K562 (cell line): ENCODE data around the gene STIM1. TPM values are rescaled to one million over a fixed set of nuclear protein-coding genes. Genes with fewer than 3 reads are reported as not detected.

Experiments used
- ATF7 ChIP-seq: fragments of 450-650 bp; IDR thresholded peaks from 2 replicates; pipeline ENCODE4 v1.7.1; 2014; ENCODE audit warnings: mild to moderate bottlenecking, moderate library complexity
- CEBPZ ChIP-seq: fragments of 150-350 bp; IDR thresholded peaks from 2 replicates; pipeline ENCODE4 v1.6.1; 2014; ENCODE audit warnings: low read depth, mild to moderate bottlenecking, low read length, borderline replicate concordance
- COPS2 ChIP-seq: fragments of 450-650 bp; conservative IDR thresholded peaks from 2 replicates; pipeline ENCODE4 v1.6.1; 2016; ENCODE audit warnings: mild to moderate bottlenecking, moderate library complexity
- DIDO1 ChIP-seq: fragments of 450-650 bp; IDR thresholded peaks from 2 replicates; pipeline ENCODE4 v1.6.1; 2016; ENCODE audit warnings: low read depth, missing biosample characterization, missing genetic modification characterization
- GMEB1 ChIP-seq: fragments of 250-450 bp; sonication (Bioruptor Pico); IDR thresholded peaks from 2 replicates; pipeline ENCODE4 v1.4.0; 2020; ENCODE audit warnings: mild to moderate bottlenecking
- KDM1A ChIP-seq, 2 experiments: fragments of 450-650 bp; IDR thresholded peaks; 2 replicates each; pipeline ENCODE4 v1.6.1; 2016; ENCODE audit warnings: mild to moderate bottlenecking in 2 of 2
- MYNN ChIP-seq, 2 experiments: sonication (generic); formaldehyde crosslinking in 1 of 2; IDR thresholded peaks; 2 replicates each; pipeline versions ENCODE4 v1.5.0 to v1.6.1; 2016 to 2020; ENCODE audit warnings: antibody characterized with exemption in 1 of 2, missing genetic modification reagents in 1 of 2
- NCOA6 ChIP-seq: fragments of 450-650 bp; IDR thresholded peaks from 2 replicates; pipeline ENCODE4 v1.6.1; 2017; ENCODE audit warnings: mild to moderate bottlenecking
- PHF8 ChIP-seq: fragments of 200-600 bp; sonication (generic); IDR thresholded peaks from 2 replicates; pipeline ENCODE4 v1.6.1; 2012; ENCODE audit warnings: mixed run types, mild to moderate bottlenecking, inconsistent platforms, low read length, moderate library complexity, borderline replicate concordance
- POLR2AphosphoS5 ChIP-seq: IDR thresholded peaks from 2 replicates; pipeline ENCODE4 v1.6.1; 2011; ENCODE audit warnings: mild to moderate bottlenecking, low read depth, low read length, moderate library complexity; ENCODE audit not compliant: control insufficient read depth, insufficient read depth
- STAG1 ChIP-seq: sonication (generic); formaldehyde crosslinking; IDR thresholded peaks from 2 replicates; pipeline ENCODE4 v1.5.0; 2020; ENCODE audit warnings: missing genetic modification reagents, borderline replicate concordance
- STAT6 ChIP-seq: sonication (generic); formaldehyde crosslinking; IDR thresholded peaks from 2 replicates; pipeline ENCODE4 v1.8.1; 2023; ENCODE audit warnings: mild to moderate bottlenecking, missing genetic modification reagents
- ZBTB43 ChIP-seq: sonication (generic); formaldehyde crosslinking; IDR thresholded peaks from 2 replicates; pipeline ENCODE4 v1.8.0; 2023; ENCODE audit warnings: mild to moderate bottlenecking, missing genetic modification reagents
- ZEB2 ChIP-seq: fragments of 450-650 bp; IDR thresholded peaks from 2 replicates; pipeline ENCODE4 v1.6.1; 2016
- ZNF124 ChIP-seq: sonication (generic); formaldehyde crosslinking; IDR thresholded peaks from 2 replicates; pipeline ENCODE4 v1.8.1; 2022; ENCODE audit warnings: missing genetic modification reagents
- ZNF174 ChIP-seq: fragments of 250-450 bp; sonication (Bioruptor Pico); IDR thresholded peaks from 2 replicates; pipeline ENCODE4 v1.4.0; 2020; ENCODE audit warnings: mild to moderate bottlenecking
- ZNF444 ChIP-seq: fragments of 250-450 bp; sonication (Bioruptor Pico); IDR thresholded peaks from 2 replicates; pipeline ENCODE4 v1.4.0; 2020; ENCODE audit warnings: mild to moderate bottlenecking, moderate library complexity
- ZNF561 ChIP-seq: fragments of 450-650 bp; formaldehyde crosslinking; conservative IDR thresholded peaks from 2 replicates; pipeline ENCODE4 v1.4.0; 2020; ENCODE audit warnings: mild to moderate bottlenecking, moderate library complexity
- polyA plus RNA-seq, 8 experiments: library from polyadenylated mRNA; depleted of rRNA in 4 of 8; stranded (reverse) in 5 of 8; unstranded in 3 of 8; fragments of >200 nt; fragmentation: Nextera tagmentation in 2 of 8; fragmentation: Illumina TruSeq in 1 of 8; extraction: Ambion mirVana in 2 of 8; extraction: Trizol in 1 of 8; gene quantifications; 2 replicates each; pipeline versions ENCODE4 v1.2.1 to v1.2.3, GENCODE V29; 2011 to 2014; ENCODE audit warnings: inconsistent platforms in 1 of 8, missing spikeins in 1 of 8
- total RNA-seq, 7 experiments: library from RNA; depleted of rRNA in 6 of 7; stranded (reverse); fragments of >200 nt in 6 of 7; fragmentation: Illumina TruSeq in 2 of 7; extraction: Trizol in 2 of 7; gene quantifications; 2 replicates each; pipeline versions ENCODE4 v1.2.1 to v1.2.3, GENCODE V29; 2011 to 2021; ENCODE audit warnings: low replicate concordance in 1 of 7

The STIM1 gene
- total and polyA plus RNA-seq, 9 of the 15 experiments (the other 6 are each of a cell fraction or from before 2014, with no cell fraction given) = 7.7 to 50.5 (median 22.5) TPM

- TF ChIP-seq ZBTB43 (CRISPR knock-in tag) (no peak; the same call in 1 of the 2 replicates), CEBPZ (no peak), COPS2 (no peak), NCOA6 (no peak), ZNF561 (no peak), ZNF174 (CRISPR knock-in tag) (no peak), ZNF444 (peak; percentile 72; the same call in 1 of the 2 replicates), STAG1 (CRISPR knock-in tag) (no peak), ZNF124 (CRISPR knock-in tag) (no peak), MYNN (IDR thresholded peaks at IDR 0.05) (peak; percentile 93), MYNN (CRISPR knock-in tag; IDR thresholded peaks at IDR 0.05) (no peak), ZEB2 (peak; percentile 83), DIDO1 (no peak; the same call in 1 of the 2 replicates), ATF7 (peak; percentile 74), GMEB1 (CRISPR knock-in tag) (no peak), KDM1A (IDR thresholded peaks at IDR 0.05) (peak; percentile 77 to 88), STAT6 (CRISPR knock-in tag) (no peak), POLR2AphosphoS5 (peak; percentile 70), PHF8 (no peak; the same call in 1 of the 2 replicates)
These were observed 20.6 kb upstream of the STIM1 start (continued) for GRCh38 chr11:3834664-3835461.
